H1 (cell line): ENCODE data around the gene AGPAT3. TPM values are rescaled to one million over a fixed set of nuclear protein-coding genes. Genes with fewer than 3 reads are reported as not detected.

Experiments used
- CTCF ChIA-PET: fragments of 300-600 bp; sonication (Branson Sonifier 250); formaldehyde crosslinking; loops from one replicate; lab custom pipeline; 2021; ENCODE audit not compliant: partially characterized antibody; lab: Charles Lee
- POLR2A ChIA-PET: fragments of 300-600 bp; sonication (Branson Sonifier 250); formaldehyde crosslinking; loops from one replicate; lab custom pipeline; 2021; ENCODE audit warnings: inconsistent platforms; ENCODE audit not compliant: partially characterized antibody; lab: Charles Lee
- DNase-seq, 2 experiments: peaks; one replicate each; pipeline versions ENCODE4 v3.0.0 to v3.0.0-alpha.2; 2010 to 2022; ENCODE audit warnings: low spot score in 2 of 2, low read depth in 1 of 2, mixed read lengths in 1 of 2
- FAIRE-seq: peaks from 2 replicates; lab custom pipeline; 2011; peaks lifted over from hg19 to GRCh38; lab: Jason Lieb, UNC
- H2AFZ ChIP-seq: 2 replicates; pipeline ENCODE4 v1.8.1; 2012; ENCODE audit warnings: low read length, inconsistent platforms
- H2AK5ac ChIP-seq: 2 replicates; pipeline ENCODE4 v1.6.1; 2013; ENCODE audit warnings: low read depth, low read length
- H2BK120ac ChIP-seq: replicated peaks from 2 replicates; pipeline ENCODE3; 2013; ENCODE audit warnings: low read depth, low read length, inconsistent platforms
- H2BK12ac ChIP-seq: 2 replicates; pipeline ENCODE4 v1.6.1; 2013; ENCODE audit warnings: low read depth, low read length
- H2BK15ac ChIP-seq: 2 replicates; pipeline ENCODE4 v1.6.1; 2013; ENCODE audit warnings: low read length
- H2BK20ac ChIP-seq: 2 replicates; pipeline ENCODE4 v1.6.1; 2013; ENCODE audit warnings: low read length
- H2BK5ac ChIP-seq: 2 replicates; pipeline ENCODE4 v1.6.1; 2013; ENCODE audit warnings: low read depth, low read length
- H3K14ac ChIP-seq: 2 replicates; pipeline ENCODE4 v1.6.1; 2013; ENCODE audit warnings: inconsistent platforms; ENCODE audit not compliant: insufficient read length
- H3K18ac ChIP-seq: 2 replicates; pipeline ENCODE4 v1.6.1; 2013; ENCODE audit warnings: low read length; ENCODE audit errors: extremely low read depth
- H3K23ac ChIP-seq: 2 replicates; pipeline ENCODE4 v1.6.1; 2013; ENCODE audit warnings: inconsistent platforms; ENCODE audit not compliant: insufficient read length
- H3K23me2 ChIP-seq: 2 replicates; pipeline ENCODE4 v1.6.1; 2013; ENCODE audit warnings: low read depth, low read length
- H3K27ac ChIP-seq: 2 replicates; pipeline ENCODE4 v1.6.1; 2011; ENCODE audit warnings: low read depth, low read length, inconsistent platforms
- H3K27me3 ChIP-seq, 4 experiments: replicated peaks in 1 of 4; 1 replicate in 1 of 4; 2 replicates in 3 of 4; pipeline versions ENCODE4 v1.6.1 to v1.8.1; 2011 to 2013; ENCODE audit warnings: low read length in 3 of 4, mild to moderate bottlenecking in 3 of 4, inconsistent platforms in 2 of 4, mixed read lengths in 2 of 4, moderate library complexity in 1 of 4; ENCODE audit not compliant: control insufficient read depth in 3 of 4, insufficient read depth in 3 of 4; ENCODE audit errors: extremely low read depth in 1 of 4
- H3K36me3 ChIP-seq, 4 experiments: 2 replicates each; pipeline versions ENCODE4 v1.6.1 to v1.8.1; 2011 to 2013; ENCODE audit warnings: mild to moderate bottlenecking in 4 of 4, low read length in 3 of 4, moderate library complexity in 2 of 4, control low read depth in 1 of 4, inconsistent platforms in 1 of 4; ENCODE audit not compliant: insufficient read depth in 4 of 4, control insufficient read depth in 2 of 4
- H3K4ac ChIP-seq: replicated peaks from 2 replicates; pipeline ENCODE3; 2013; ENCODE audit warnings: low read length, low read depth, mixed read lengths, inconsistent platforms; ENCODE audit not compliant: insufficient read length
- H3K4me1 ChIP-seq, 4 experiments: replicated peaks in 1 of 4; 1 replicate in 1 of 4; 2 replicates in 3 of 4; pipeline versions ENCODE4 v1.6.1 to v1.8.1; 2011 to 2013; ENCODE audit warnings: low read length in 3 of 4, inconsistent platforms in 2 of 4, mixed read lengths in 1 of 4; ENCODE audit not compliant: insufficient read depth in 4 of 4, control insufficient read depth in 3 of 4
- H3K4me2 ChIP-seq, 2 experiments: 2 replicates each; pipeline versions ENCODE4 v1.6.1 to v1.8.1; 2011 to 2013; ENCODE audit warnings: low read depth in 2 of 2, low read length in 2 of 2, control low read depth in 1 of 2, inconsistent platforms in 1 of 2, mild to moderate bottlenecking in 1 of 2; ENCODE audit not compliant: insufficient read depth in 1 of 2
- H3K4me3 ChIP-seq, 4 experiments: fragments of 200-600, 300-600 bp in 1 of 4; sonication (generic), shearing (Covaris generic), sonication (Bioruptor Twin) in 1 of 4; 2 replicates each; pipeline versions ENCODE4 v1.5.1 to v1.8.1; 2011 to 2016; ENCODE audit warnings: low read length in 4 of 4, low read depth in 3 of 4, control low read depth in 2 of 4, inconsistent platforms in 2 of 4, mild to moderate bottlenecking in 2 of 4, mixed read lengths in 1 of 4, moderate library complexity in 1 of 4; ENCODE audit not compliant: insufficient read depth in 2 of 4; ENCODE audit errors: extremely low read depth in 1 of 4
- H3K56ac ChIP-seq: replicated peaks from 2 replicates; pipeline ENCODE3; 2013; ENCODE audit warnings: low read depth, mild to moderate bottlenecking, mixed read lengths, low read length, inconsistent platforms; ENCODE audit not compliant: insufficient read length
- H3K79me1 ChIP-seq: 2 replicates; pipeline ENCODE4 v1.6.1; 2013; ENCODE audit warnings: low read depth, low read length, control low read depth
- H3K79me2 ChIP-seq, 2 experiments: 2 replicates each; pipeline versions ENCODE4 v1.6.1 to v1.8.1; 2012 to 2013; ENCODE audit warnings: low read length in 2 of 2, mild to moderate bottlenecking in 2 of 2, inconsistent platforms in 1 of 2; ENCODE audit not compliant: insufficient read depth in 2 of 2, control insufficient read depth in 1 of 2
- H3K9ac ChIP-seq, 4 experiments: replicated peaks in 1 of 4; 1 replicate in 1 of 4; 2 replicates in 3 of 4; pipeline versions ENCODE4 v1.6.1 to v1.8.1; 2011 to 2013; ENCODE audit warnings: low read depth in 3 of 4, low read length in 3 of 4, control low read depth in 2 of 4, mild to moderate bottlenecking in 2 of 4, moderate library complexity in 2 of 4, inconsistent platforms in 1 of 4; ENCODE audit errors: extremely low read depth in 1 of 4
- H3K9me3 ChIP-seq, 2 experiments: 2 replicates each; pipeline versions ENCODE4 v1.6.1 to v1.8.1; 2012 to 2013; ENCODE audit warnings: mild to moderate bottlenecking in 2 of 2, moderate library complexity in 2 of 2, control low read depth in 1 of 2, inconsistent platforms in 1 of 2, low read depth in 1 of 2, low read length in 1 of 2, mixed read lengths in 1 of 2; ENCODE audit not compliant: insufficient read depth in 2 of 2
- H4K20me1 ChIP-seq, 2 experiments: replicated peaks in 1 of 2; 2 replicates each; pipeline versions ENCODE3 to v1.8.1; 2011 to 2013; ENCODE audit warnings: inconsistent platforms in 2 of 2, low read length in 2 of 2, mild to moderate bottlenecking in 1 of 2; ENCODE audit not compliant: insufficient read depth in 2 of 2, control insufficient read depth in 1 of 2
- H4K5ac ChIP-seq: 2 replicates; pipeline ENCODE4 v1.6.1; 2013; ENCODE audit warnings: low read length, low read depth, mixed read lengths, inconsistent platforms; ENCODE audit not compliant: insufficient read length
- H4K8ac ChIP-seq: 2 replicates; pipeline ENCODE4 v1.8.0; 2013; ENCODE audit warnings: mild to moderate bottlenecking, moderate library complexity, low read length, inconsistent platforms; ENCODE audit not compliant: insufficient read depth; ENCODE audit errors: extremely low read depth
- H4K91ac ChIP-seq: replicated peaks from 2 replicates; pipeline ENCODE3; 2013; ENCODE audit warnings: low read length, mixed read lengths, inconsistent platforms; ENCODE audit not compliant: insufficient read length
- BCL11A ChIP-seq, 2 experiments: IDR thresholded peaks; one replicate each; pipeline ENCODE4 v1.6.1; 2011; ENCODE audit warnings: low read depth in 2 of 2, low read length in 2 of 2, mild to moderate bottlenecking in 2 of 2
- GTF2F1 ChIP-seq: IDR thresholded peaks from 2 replicates; pipeline ENCODE4 v1.6.1; 2012; ENCODE audit warnings: low read depth, low read length, improper control_type of control experiment, borderline replicate concordance
- RAD21 ChIP-seq, 2 experiments: IDR thresholded peaks in 1 of 2; conservative IDR thresholded peaks in 1 of 2; 2 replicates each; pipeline ENCODE4 v1.6.1; 2011; ENCODE audit warnings: low read depth in 2 of 2, low read length in 2 of 2, improper control_type of control experiment in 1 of 2, inconsistent platforms in 1 of 2, mild to moderate bottlenecking in 1 of 2, moderate library complexity in 1 of 2
- RBBP5 ChIP-seq: IDR thresholded peaks from 2 replicates; pipeline ENCODE4 v1.7.1; 2012; ENCODE audit warnings: low read depth, mild to moderate bottlenecking, inconsistent platforms, low read length, moderate library complexity, borderline replicate concordance
- RNF2 ChIP-seq: fragments of 200-900, 300-1000 bp; sonication (generic); IDR thresholded peaks from 2 replicates; pipeline ENCODE4 v1.7.1; 2016; ENCODE audit warnings: borderline replicate concordance, low read depth, mild to moderate bottlenecking, antibody characterized with exemption, low read length; ENCODE audit not compliant: poor library complexity, severe bottlenecking; ENCODE audit errors: missing control alignments
- SAP30 ChIP-seq: fragments of 300-600 bp; sonication (generic); IDR thresholded peaks from 2 replicates; pipeline ENCODE4 v1.7.1; 2012; ENCODE audit warnings: low read length, moderate library complexity, mild to moderate bottlenecking, inconsistent platforms; ENCODE audit not compliant: insufficient read depth, insufficient replicate concordance
- SUZ12 ChIP-seq: fragments of 200-600 bp; sonication (generic); IDR thresholded peaks from 2 replicates; pipeline ENCODE4 v1.6.1; 2012; ENCODE audit warnings: mild to moderate bottlenecking, inconsistent platforms, low read length, moderate library complexity, mixed read lengths
- TAF1 ChIP-seq: IDR thresholded peaks from 2 replicates; pipeline ENCODE4 v1.6.1; 2011; ENCODE audit warnings: mild to moderate bottlenecking, low read depth, low read length
- WGBS, 2 experiments: shearing (Covaris generic) in 1 of 2; methylation state at CpG; one replicate each; pipeline versions ENCODE4 v1.1.6 to v1.1.7; 2013 to 2015; ENCODE audit warnings: low lambda C conversion rate in 2 of 2, mixed read lengths in 2 of 2, inconsistent platforms in 1 of 2, low coverage in 1 of 2, missing lambda C conversion rate in 1 of 2; ENCODE audit not compliant: insufficient replicate concordance in 2 of 2, insufficient coverage in 1 of 2, insufficient read length in 1 of 2; ENCODE audit errors: extremely low coverage in 1 of 2, missing lambda C conversion rate in 1 of 2; 5-methylcytosine and 5-hydroxymethylcytosine counted together
- polyA plus RNA-seq, 7 experiments: library from polyadenylated mRNA; depleted of rRNA in 3 of 7; stranded (reverse) in 5 of 7; unstranded in 2 of 7; fragments of >200 nt in 5 of 7; fragments of 200-250 nt in 2 of 7; gene quantifications; 1 replicate in 5 of 7; 2 replicates in 1 of 7; 4 replicates in 1 of 7; pipeline versions ENCODE4 v1.2.1 to v1.2.3, GENCODE V29; 2011 to 2013; ENCODE audit warnings: missing spikeins in 2 of 7, mixed read lengths in 2 of 7
- total RNA-seq: library from RNA; stranded (reverse); fragmentation: NEBNext Ultra II Directional; extraction: Animal tissue kit (Norgen Biotek cat#: 25700); gene quantifications from 2 replicates; pipeline ENCODE4 v1.2.1, GENCODE V29; 2021
- TF ChIP-seq, protein P1 (sequence below): IDR thresholded peaks from 2 replicates; pipeline ENCODE4 v1.6.1; 2012; ENCODE audit warnings: inconsistent platforms
- TF ChIP-seq, protein P2 (sequence below): IDR thresholded peaks from 2 replicates; pipeline ENCODE4 v1.6.1; 2011; ENCODE audit warnings: low read length, improper control_type of control experiment

The AGPAT3 gene
- total and polyA plus RNA-seq, 2 of the 8 experiments (the other 6 are each of a cell fraction or from before 2014, with no cell fraction given), result 5.8 to 7.3 TPM

DNA sequence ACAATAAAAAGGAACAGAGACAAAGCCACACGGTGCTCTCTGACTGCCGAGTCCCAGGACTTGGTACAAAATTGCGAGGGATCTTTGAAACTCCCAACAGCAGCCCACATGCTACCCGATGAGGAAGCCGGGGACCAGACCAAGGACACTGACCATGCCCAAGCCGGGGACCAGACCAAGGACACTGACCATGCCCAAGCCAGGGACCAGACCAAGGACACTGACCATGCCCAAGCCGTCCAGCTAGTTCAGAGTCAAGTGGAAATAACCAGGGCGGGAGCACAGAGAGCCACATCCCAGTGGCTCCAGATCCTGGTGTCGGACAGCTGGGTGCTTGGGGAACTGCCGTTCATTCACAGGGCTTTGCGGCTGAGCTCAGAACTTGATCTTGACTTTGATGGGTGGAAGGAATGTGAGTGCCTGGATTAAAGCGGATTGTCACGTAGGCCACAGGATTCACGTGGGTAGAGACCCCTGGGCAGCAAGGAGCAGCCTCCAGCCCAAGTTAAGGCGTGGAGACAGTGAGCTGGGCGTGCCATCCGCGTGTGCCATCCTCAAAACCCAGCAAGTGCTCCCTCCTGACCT is 130.6 kb downstream of the AGPAT3 start:
- Histone ChIP-seq H3K79me2 (no peaks in the 10 kb centered on the region), H3K9ac (no peak overlapping the region), H2BK15ac (no peak overlapping the region), H3K56ac (no peak overlapping the region), H3K27me3 (no peaks in the 10 kb centered on the region), H2BK5ac (no peak overlapping the region), H4K20me1 (no peaks in the 10 kb centered on the region), H3K79me1 (no peaks in the 10 kb centered on the region), H2AK5ac (no peak overlapping the region), H4K91ac (no peak overlapping the region), H2BK120ac (no peak overlapping the region), H4K8ac (no peak overlapping the region), H3K23me2 (no peaks in the 10 kb centered on the region), H2BK12ac (no peak overlapping the region), H3K36me3 (no peaks in the 10 kb centered on the region), H2AFZ (no peak overlapping the region), H3K4me3 (no peak overlapping the region), H3K23ac (no peak overlapping the region), H3K4me2 (no peak overlapping the region), H2BK20ac (no peak overlapping the region), H3K9me3 (no peaks in the 10 kb centered on the region), H3K4me1 (no peaks in the 10 kb centered on the region; a peak in 1 of 7 replicates), H3K18ac (no peak overlapping the region), H3K27ac (no peak overlapping the region), H3K4ac (no peak overlapping the region), H4K5ac (no peak overlapping the region), H3K14ac (no peak overlapping the region)
- ChIA-PET POLR2A (interaction anchor here (0.6 to 2.1 kb wide), 3 partner anchors 18 to 207 kb away, joined by 3 to 6 read pairs (median 4); partner anchors contain the start of gene RRP1), CTCF (interaction anchor here (0.7 to 1.5 kb wide), 6 partner anchors 9 to 647 kb away, joined by 3 to 4 read pairs (median 3); no protein-coding TSS in a partner anchor)
- DNase-seq (no peak), FAIRE-seq (no peak)
- WGBS, 2 experiments, result 90% methylated on average over 18 of the region's 18 CpGs; no CpG with 5 or more reads in 1 of the 2 experiments
- TF ChIP-seq SUZ12 (no peak), RNF2 (no peak), GTF2F1 (no peak), SAP30 (no peak), BCL11A (IDR thresholded peaks at IDR 0.05; ENCODE audit: low read depth in 2 of 2, low read length in 2 of 2) (no peak), RBBP5 (no peak), RAD21 (IDR thresholded peaks at IDR 0.05 in 1 of 2, conservative IDR thresholded peaks at IDR 0.05 in 1 of 2; ENCODE audit: low read depth in 2 of 2, low read length in 2 of 2) (no peak), TAF1 (no peak)
- TF ChIP-seq, protein P1, sequence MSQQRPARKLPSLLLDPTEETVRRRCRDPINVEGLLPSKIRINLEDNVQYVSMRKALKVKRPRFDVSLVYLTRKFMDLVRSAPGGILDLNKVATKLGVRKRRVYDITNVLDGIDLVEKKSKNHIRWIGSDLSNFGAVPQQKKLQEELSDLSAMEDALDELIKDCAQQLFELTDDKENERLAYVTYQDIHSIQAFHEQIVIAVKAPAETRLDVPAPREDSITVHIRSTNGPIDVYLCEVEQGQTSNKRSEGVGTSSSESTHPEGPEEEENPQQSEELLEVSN, result no peak
- TF ChIP-seq, protein P2, sequence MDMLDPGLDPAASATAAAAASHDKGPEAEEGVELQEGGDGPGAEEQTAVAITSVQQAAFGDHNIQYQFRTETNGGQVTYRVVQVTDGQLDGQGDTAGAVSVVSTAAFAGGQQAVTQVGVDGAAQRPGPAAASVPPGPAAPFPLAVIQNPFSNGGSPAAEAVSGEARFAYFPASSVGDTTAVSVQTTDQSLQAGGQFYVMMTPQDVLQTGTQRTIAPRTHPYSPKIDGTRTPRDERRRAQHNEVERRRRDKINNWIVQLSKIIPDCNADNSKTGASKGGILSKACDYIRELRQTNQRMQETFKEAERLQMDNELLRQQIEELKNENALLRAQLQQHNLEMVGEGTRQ, result no peak
